ENCODE measurements around the gene SNRPE. TPM values are rescaled to one million over a fixed set of nuclear protein-coding genes. Genes with fewer than 3 reads are reported as not detected.

SNRPE gene
- total and polyA plus RNA-seq, 2 of the 13 experiments (the other 11 are each of a cell fraction or from before 2014, with no cell fraction given), result 146 to 281 TPM

DNA sequence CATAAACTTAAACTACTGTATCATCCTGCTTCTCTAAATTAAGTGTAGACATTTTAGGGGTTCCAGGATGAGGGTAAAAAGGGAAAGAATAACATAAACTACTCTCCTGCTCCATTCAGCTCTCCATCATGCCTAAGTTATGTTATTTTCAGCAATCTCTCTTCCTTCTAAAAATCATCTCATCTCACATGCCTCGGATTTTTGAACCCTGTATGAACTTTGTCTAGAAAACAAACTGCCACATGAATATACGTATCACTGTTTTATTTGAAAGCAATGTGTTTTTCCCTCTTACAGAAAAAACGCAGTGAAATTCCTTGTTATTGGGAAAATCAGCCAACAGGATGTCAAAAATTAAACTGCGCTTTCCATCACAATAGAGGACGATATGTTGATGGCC lies 33.4 kb upstream of the SNRPE start (continued):
- no peak for TF ChIP-seq MTF2 (CRISPR knock-in tag; IDR thresholded peaks at IDR 0.05; ENCODE audit: borderline replicate concordance)
- TF ChIP-seq MYC (CRISPR knock-in tag; IDR thresholded peaks at IDR 0.05; ENCODE audit: borderline replicate concordance), result no peak
- no peak for TF ChIP-seq RFX3 (CRISPR knock-in tag; IDR thresholded peaks at IDR 0.05)
- no peak for TF ChIP-seq MED1 (CRISPR knock-in tag; IDR thresholded peaks at IDR 0.05)
- TF ChIP-seq, protein P1, sequence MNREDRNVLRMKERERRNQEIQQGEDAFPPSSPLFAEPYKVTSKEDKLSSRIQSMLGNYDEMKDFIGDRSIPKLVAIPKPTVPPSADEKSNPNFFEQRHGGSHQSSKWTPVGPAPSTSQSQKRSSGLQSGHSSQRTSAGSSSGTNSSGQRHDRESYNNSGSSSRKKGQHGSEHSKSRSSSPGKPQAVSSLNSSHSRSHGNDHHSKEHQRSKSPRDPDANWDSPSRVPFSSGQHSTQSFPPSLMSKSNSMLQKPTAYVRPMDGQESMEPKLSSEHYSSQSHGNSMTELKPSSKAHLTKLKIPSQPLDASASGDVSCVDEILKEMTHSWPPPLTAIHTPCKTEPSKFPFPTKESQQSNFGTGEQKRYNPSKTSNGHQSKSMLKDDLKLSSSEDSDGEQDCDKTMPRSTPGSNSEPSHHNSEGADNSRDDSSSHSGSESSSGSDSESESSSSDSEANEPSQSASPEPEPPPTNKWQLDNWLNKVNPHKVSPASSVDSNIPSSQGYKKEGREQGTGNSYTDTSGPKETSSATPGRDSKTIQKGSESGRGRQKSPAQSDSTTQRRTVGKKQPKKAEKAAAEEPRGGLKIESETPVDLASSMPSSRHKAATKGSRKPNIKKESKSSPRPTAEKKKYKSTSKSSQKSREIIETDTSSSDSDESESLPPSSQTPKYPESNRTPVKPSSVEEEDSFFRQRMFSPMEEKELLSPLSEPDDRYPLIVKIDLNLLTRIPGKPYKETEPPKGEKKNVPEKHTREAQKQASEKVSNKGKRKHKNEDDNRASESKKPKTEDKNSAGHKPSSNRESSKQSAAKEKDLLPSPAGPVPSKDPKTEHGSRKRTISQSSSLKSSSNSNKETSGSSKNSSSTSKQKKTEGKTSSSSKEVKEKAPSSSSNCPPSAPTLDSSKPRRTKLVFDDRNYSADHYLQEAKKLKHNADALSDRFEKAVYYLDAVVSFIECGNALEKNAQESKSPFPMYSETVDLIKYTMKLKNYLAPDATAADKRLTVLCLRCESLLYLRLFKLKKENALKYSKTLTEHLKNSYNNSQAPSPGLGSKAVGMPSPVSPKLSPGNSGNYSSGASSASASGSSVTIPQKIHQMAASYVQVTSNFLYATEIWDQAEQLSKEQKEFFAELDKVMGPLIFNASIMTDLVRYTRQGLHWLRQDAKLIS (CRISPR knock-in tag; IDR thresholded peaks at IDR 0.05), result no peak
- no peak for TF ChIP-seq NFE2 (CRISPR knock-in tag; IDR thresholded peaks at IDR 0.05)
- TF ChIP-seq, protein P2, sequence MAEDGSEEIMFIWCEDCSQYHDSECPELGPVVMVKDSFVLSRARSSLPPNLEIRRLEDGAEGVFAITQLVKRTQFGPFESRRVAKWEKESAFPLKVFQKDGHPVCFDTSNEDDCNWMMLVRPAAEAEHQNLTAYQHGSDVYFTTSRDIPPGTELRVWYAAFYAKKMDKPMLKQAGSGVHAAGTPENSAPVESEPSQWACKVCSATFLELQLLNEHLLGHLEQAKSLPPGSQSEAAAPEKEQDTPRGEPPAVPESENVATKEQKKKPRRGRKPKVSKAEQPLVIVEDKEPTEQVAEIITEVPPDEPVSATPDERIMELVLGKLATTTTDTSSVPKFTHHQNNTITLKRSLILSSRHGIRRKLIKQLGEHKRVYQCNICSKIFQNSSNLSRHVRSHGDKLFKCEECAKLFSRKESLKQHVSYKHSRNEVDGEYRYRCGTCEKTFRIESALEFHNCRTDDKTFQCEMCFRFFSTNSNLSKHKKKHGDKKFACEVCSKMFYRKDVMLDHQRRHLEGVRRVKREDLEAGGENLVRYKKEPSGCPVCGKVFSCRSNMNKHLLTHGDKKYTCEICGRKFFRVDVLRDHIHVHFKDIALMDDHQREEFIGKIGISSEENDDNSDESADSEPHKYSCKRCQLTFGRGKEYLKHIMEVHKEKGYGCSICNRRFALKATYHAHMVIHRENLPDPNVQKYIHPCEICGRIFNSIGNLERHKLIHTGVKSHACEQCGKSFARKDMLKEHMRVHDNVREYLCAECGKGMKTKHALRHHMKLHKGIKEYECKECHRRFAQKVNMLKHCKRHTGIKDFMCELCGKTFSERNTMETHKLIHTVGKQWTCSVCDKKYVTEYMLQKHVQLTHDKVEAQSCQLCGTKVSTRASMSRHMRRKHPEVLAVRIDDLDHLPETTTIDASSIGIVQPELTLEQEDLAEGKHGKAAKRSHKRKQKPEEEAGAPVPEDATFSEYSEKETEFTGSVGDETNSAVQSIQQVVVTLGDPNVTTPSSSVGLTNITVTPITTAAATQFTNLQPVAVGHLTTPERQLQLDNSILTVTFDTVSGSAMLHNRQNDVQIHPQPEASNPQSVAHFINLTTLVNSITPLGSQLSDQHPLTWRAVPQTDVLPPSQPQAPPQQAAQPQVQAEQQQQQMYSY (CRISPR knock-in tag; IDR thresholded peaks at IDR 0.05), result no peak
- TF ChIP-seq ZNF510 (CRISPR knock-in tag; IDR thresholded peaks at IDR 0.05; ENCODE audit: low read depth), result no peak

All from HepG2 (cell line).